Progenitor cell of endocrine pancreas (in vitro differentiated cells): ENCODE data around the gene ABCA3. TPM values are rescaled to one million over a fixed set of nuclear protein-coding genes. Genes with fewer than 3 reads are reported as not detected.

Experiments
- DNase-seq: peaks from one replicate; pipeline ENCODE4 v3.0.0; 2021; ENCODE audit warnings: low spot score; ENCODE audit not compliant: unreplicated experiment
- H3K27ac Mint-ChIP-seq: 2 replicates; pipeline ENCODE4 v1.8.0; 2021; ENCODE audit warnings: mild to moderate bottlenecking, moderate library complexity, mixed read lengths
- H3K27me3 Mint-ChIP-seq: 2 replicates; pipeline ENCODE4 v1.8.0; 2021; ENCODE audit warnings: mixed read lengths
- H3K36me3 Mint-ChIP-seq: 2 replicates; pipeline ENCODE4 v1.8.0; 2022; ENCODE audit warnings: mixed read lengths; ENCODE audit not compliant: insufficient read depth
- H3K4me1 Mint-ChIP-seq: 2 replicates; pipeline ENCODE4 v1.8.0; 2021; ENCODE audit warnings: low read depth, mixed read lengths
- H3K4me3 Mint-ChIP-seq: 2 replicates; pipeline ENCODE4 v1.8.0; 2021; ENCODE audit warnings: low read depth, mild to moderate bottlenecking, moderate library complexity, mixed read lengths
- H3K9me3 Mint-ChIP-seq: 2 replicates; pipeline ENCODE4 v1.8.0; 2021; ENCODE audit warnings: low read depth, mixed read lengths
- total RNA-seq: library from RNA; stranded (reverse); gene quantifications from 2 replicates; pipeline ENCODE4 v1.2.1, GENCODE V29; 2021
- TF ChIP-seq, protein P1 (sequence below): fragments of 200-600 bp; sonication (generic); IDR thresholded peaks from one replicate; pipeline ENCODE4 v1.5.0; 2021; ENCODE audit warnings: antibody characterized with exemption, mild to moderate bottlenecking; ENCODE audit not compliant: unreplicated experiment

Gene ABCA3
- total RNA-seq, 1 donor from 2014 or later, result 6.9 TPM

DNA sequence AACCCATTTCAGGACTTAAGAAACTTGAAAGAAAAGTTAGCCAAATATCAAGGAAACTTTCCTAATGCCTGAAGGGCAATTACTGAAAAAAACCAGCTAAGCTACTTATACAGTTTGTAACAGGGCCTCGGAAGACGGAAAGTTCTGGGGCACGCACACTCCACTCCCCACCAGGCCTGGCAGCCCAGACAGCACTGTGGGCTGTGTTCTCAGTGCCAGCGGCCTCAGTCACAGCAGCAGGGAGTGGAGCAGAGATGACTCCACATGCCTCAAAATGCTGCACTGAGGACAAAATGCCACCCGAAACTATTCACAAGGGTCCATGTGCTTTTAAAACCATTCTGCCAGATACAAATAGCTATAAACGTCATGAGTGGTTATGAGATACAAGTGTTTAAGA, 82.8 kb downstream of the ABCA3 start:
- H3K4me1 Mint-ChIP-seq, result no peaks in the 10 kb centered on the region
- H3K4me3 Mint-ChIP-seq, result no peak overlapping the region
- TF ChIP-seq, protein P1, sequence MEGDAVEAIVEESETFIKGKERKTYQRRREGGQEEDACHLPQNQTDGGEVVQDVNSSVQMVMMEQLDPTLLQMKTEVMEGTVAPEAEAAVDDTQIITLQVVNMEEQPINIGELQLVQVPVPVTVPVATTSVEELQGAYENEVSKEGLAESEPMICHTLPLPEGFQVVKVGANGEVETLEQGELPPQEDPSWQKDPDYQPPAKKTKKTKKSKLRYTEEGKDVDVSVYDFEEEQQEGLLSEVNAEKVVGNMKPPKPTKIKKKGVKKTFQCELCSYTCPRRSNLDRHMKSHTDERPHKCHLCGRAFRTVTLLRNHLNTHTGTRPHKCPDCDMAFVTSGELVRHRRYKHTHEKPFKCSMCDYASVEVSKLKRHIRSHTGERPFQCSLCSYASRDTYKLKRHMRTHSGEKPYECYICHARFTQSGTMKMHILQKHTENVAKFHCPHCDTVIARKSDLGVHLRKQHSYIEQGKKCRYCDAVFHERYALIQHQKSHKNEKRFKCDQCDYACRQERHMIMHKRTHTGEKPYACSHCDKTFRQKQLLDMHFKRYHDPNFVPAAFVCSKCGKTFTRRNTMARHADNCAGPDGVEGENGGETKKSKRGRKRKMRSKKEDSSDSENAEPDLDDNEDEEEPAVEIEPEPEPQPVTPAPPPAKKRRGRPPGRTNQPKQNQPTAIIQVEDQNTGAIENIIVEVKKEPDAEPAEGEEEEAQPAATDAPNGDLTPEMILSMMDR, result no peak
- DNase-seq, result no peak
- no peak overlapping the region for H3K27ac Mint-ChIP-seq
- H3K27me3 Mint-ChIP-seq, result no peaks in the 10 kb centered on the region
- H3K9me3 Mint-ChIP-seq, result no peaks in the 10 kb centered on the region
- peaks cover 35% of the 10 kb centered on the region for H3K36me3 Mint-ChIP-seq

DNA sequence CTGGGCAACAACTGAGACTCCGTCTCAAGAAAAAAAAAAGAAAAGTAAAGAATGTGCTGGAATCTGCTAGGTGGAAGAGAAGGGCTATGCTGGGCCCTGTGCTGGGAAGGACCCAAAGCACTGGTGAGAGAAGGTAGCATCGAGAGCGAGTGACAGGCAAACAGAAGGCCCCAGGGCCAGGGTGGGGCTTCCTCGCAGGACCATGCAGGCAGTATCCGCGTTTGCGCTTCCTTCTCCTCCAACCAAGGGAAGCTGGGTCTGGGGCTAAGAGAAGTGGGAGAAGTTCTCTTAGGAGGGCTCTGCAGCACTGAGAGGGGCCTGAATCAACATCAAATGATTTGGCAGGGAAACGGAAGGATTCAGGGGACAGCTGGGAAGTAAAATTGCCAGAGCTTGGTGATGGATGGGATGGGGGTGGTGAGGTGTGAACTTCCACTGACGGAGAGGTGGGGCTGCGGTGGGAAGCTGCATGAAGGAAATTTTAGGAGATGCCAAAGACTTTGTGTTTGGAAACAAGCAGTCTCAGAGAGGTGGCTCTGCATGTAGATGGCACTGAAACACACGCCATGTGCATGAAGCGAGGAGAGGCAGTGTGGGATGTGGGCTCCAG, 83.9 kb downstream of the ABCA3 start:
- H3K4me3 Mint-ChIP-seq, result no peak overlapping the region
- TF ChIP-seq, protein P1, result no peak
- H3K36me3 Mint-ChIP-seq, result peaks cover 27% of the 10 kb centered on the region
- H3K27ac Mint-ChIP-seq, result no peak overlapping the region
- no peaks in the 10 kb centered on the region for H3K9me3 Mint-ChIP-seq
- H3K27me3 Mint-ChIP-seq, result no peaks in the 10 kb centered on the region
- DNase-seq, result no peak
- peaks cover 4% of the 10 kb centered on the region for H3K4me1 Mint-ChIP-seq

DNA sequence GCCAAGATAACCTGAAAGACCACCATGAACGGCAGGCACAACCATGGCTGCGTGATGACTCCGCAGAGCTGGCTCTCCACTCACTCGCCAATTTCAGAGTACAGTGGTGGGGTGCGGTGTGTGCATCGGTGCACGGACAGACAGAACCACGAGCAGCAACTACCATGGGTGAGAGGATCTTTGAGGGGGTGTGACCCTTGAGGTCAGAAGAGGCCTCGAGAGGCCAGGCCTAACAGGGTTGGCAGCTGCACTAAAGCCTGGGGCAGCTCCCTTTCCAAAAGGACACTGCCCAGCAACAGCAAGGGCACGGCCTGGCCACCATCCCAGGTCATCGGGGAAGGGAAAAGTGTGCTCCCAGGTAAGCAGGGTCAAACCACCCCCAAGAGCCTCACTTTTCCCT, 87.2 kb downstream of the ABCA3 start:
- Mint-ChIP-seq H3K36me3 (peaks cover 23% of the 10 kb centered on the region), H3K27me3 (no peaks in the 10 kb centered on the region), H3K4me1 (peaks cover 7% of the 10 kb centered on the region), H3K27ac (peak overlapping the region; percentile 69), H3K9me3 (no peaks in the 10 kb centered on the region), H3K4me3 (no peak overlapping the region)
- TF ChIP-seq, protein P1, result no peak
- DNase-seq, result no peak

DNA sequence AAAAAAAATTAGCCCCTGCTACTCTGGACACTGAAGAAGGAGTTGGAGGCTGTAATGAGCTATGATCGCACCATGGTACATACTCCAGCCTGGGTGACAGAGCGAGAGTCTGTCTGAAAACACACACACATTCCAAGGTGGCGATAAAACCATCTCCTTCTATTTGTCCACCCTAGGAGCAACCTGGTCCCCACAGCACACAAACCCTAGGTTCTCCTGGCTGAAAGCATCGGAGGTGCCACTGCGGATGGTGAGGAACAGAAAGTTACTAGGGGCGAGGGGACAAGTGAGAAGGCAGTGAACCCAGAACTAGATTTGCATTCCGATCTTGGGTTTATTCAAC, 87.8 kb downstream of the ABCA3 start:
- peaks cover 21% of the 10 kb centered on the region for H3K36me3 Mint-ChIP-seq
- H3K4me1 Mint-ChIP-seq, result peaks cover 7% of the 10 kb centered on the region
- DNase-seq, result no peak
- no peak overlapping the region for H3K4me3 Mint-ChIP-seq
- H3K27ac Mint-ChIP-seq, result peak overlapping the region; percentile 69
- no peaks in the 10 kb centered on the region for H3K9me3 Mint-ChIP-seq
- H3K27me3 Mint-ChIP-seq, result no peaks in the 10 kb centered on the region
- TF ChIP-seq, protein P1, result no peak

DNA sequence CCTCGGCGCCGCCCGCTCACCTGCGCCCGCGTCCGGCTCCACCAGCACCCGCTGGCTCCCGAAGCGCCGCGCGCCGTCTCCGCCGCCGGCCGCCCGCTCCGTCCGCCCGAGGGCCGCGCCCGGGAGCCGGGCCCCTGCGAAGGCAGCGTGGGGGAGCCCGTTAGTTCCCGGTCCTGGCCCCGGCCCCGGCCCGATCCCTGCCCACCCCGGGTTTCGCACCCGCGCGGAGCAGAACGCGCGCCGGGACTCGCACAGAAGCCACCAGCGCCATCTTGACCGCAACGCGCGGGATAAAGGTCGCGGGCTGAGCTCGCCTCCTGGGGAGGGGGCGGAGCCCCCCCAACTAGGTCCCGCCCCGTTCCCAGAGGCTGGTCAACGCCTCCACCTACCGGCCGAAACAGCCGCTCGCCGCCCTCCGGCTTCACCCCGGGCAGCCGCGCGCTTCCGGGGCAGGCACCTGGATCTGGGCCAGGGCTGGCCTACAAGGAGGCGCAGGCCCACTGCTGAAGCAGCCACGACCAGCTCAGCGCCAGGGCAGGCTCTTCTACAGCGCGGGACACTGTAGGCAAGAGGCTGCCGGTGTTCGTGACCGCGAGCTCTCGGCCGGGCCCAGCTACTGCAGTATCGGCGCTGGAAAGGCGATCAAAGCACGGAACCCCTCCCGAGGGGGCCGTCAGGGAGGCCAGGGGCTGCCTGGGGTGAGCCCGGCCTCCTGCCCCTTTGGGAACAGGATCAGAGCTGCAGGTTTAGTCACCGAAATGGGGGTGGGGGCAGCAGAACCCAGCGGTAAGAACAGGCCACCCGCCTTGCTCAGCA, 89.0 kb downstream of the ABCA3 start, which contains the start of gene ECI1:
Gene ECI1, minus strand, starts transcription at position 292 of the 816 bp plus-strand sequence. Its CDS starts 21 bp downstream, at position 271.
- Mint-ChIP-seq H3K9me3 (no peaks in the 10 kb centered on the region), H3K27me3 (no peaks in the 10 kb centered on the region), H3K27ac (peak within 1 kb of the TSS; percentile 95), H3K36me3 (peaks cover 18% of the 10 kb centered on the region), H3K4me1 (peaks cover 7% of the 10 kb centered on the region), H3K4me3 (peak within 1 kb of the TSS; percentile 83)
- DNase-seq, result peak; percentile 89
- TF ChIP-seq, protein P1, result peak; percentile 63
